GM18502 (cell line): Measurements from ENCODE around the gene MREG.
"Not testable (repeated sequence)": the region's sequence is repeated elsewhere in the genome, so short reads cannot be mapped to it uniquely, and the experiment has no call there.

Experiments used
- ATAC-seq: cut with Tn5 transposase; IDR thresholded peaks from one replicate; pipeline ENCODE4 v1.9.1; 2021; ENCODE audit warnings: mild to moderate bottlenecking; ENCODE audit not compliant: unreplicated experiment, poor library complexity

MREG gene

GRCh38 chr2:215997219-215997618 is 16.1 kb downstream of the MREG start:
- ATAC-seq = no peak

- ATAC-seq = no peak
Measured at GRCh38 chr2:215994911-215995310, 18.4 kb downstream of the MREG start.

GRCh38 chr2:215988556-215989207 is 24.7 kb downstream of the MREG start:
- not testable (repeated sequence) for ATAC-seq

- no peak for ATAC-seq
Measured at GRCh38 chr2:215985257-215985656, 28.1 kb downstream of the MREG start.

GRCh38 chr2:215984661-215985060 is 28.7 kb downstream of the MREG start:
- ATAC-seq = no peak

- peak; percentile 55 for ATAC-seq
Measured at GRCh38 chr2:215983581-215984351, 29.6 kb downstream of the MREG start.

- ATAC-seq = peak; percentile 62
Measured at GRCh38 chr2:215982465-215982875, 30.9 kb downstream of the MREG start.

GRCh38 chr2:215981115-215981514 is 32.2 kb downstream of the MREG start:
- no peak for ATAC-seq

- peak; percentile 65 for ATAC-seq
Measured at GRCh38 chr2:215979620-215980019, 33.7 kb downstream of the MREG start.

GRCh38 chr2:215974700-215975429 is 38.5 kb downstream of the MREG start:
- ATAC-seq = no peak

GRCh38 chr2:215973954-215974699 is 39.2 kb downstream of the MREG start:
- no peak for ATAC-seq

- ATAC-seq = no peak
Measured at GRCh38 chr2:215973145-215973792, 40.1 kb downstream of the MREG start.

- ATAC-seq = no peak
Measured at GRCh38 chr2:215971671-215972070, 41.7 kb downstream of the MREG start.

- ATAC-seq = not testable (repeated sequence)
Measured at GRCh38 chr2:215970894-215971293, 42.5 kb downstream of the MREG start.

- ATAC-seq = no peak
Measured at GRCh38 chr2:215970425-215970824, 42.9 kb downstream of the MREG start.

GRCh38 chr2:215969131-215969841 is 44.1 kb downstream of the MREG start:
- no peak for ATAC-seq

GRCh38 chr2:215968499-215968898 is 44.9 kb downstream of the MREG start:
- no peak for ATAC-seq

GRCh38 chr2:215967590-215968378 is 45.6 kb downstream of the MREG start:
- no peak for ATAC-seq

GRCh38 chr2:215966951-215967350 is 46.4 kb downstream of the MREG start:
- no peak for ATAC-seq
